ENCODE results near the gene GRID2. TPM values are rescaled to one million over a fixed set of nuclear protein-coding genes. Genes with fewer than 3 reads are reported as not detected.

The GRID2 gene
- total and polyA plus RNA-seq, 2 of the 4 experiments (the other 2 are of a cell fraction), result under 0.01 TPM; not detected in 1

- Histone ChIP-seq H3K18ac (ENCODE audit: low read depth, low read length) (no peak overlapping the region), H3K14ac (replicated peaks; ENCODE audit: low read depth, low read length) (no peak overlapping the region), H2BK20ac (ENCODE audit: low read depth, low read length) (no peak overlapping the region), H4K5ac (ENCODE audit: low read depth, low read length) (no peak overlapping the region), H2BK120ac (ENCODE audit: low read depth, low read length) (no peak overlapping the region), H3K36me3 (ENCODE audit: control insufficient read depth, insufficient read depth, low read length) (no peaks in the 10 kb centered on the region), H3K27ac (ENCODE audit: insufficient read depth, low read length) (no peak overlapping the region), H3K4me3 (ENCODE audit: insufficient read depth, low read depth, low read length) (no peak overlapping the region), H2AK5ac (ENCODE audit: low read depth, low read length) (no peak overlapping the region), H2BK15ac (ENCODE audit: low read depth, low read length) (no peak overlapping the region), H3K79me1 (ENCODE audit: low read depth in 1 of 2, low read length in 2 of 2) (no peaks in the 10 kb centered on the region), H2AFZ (replicated peaks; ENCODE audit: low read length, poor library complexity) (no peak overlapping the region), H2BK5ac (ENCODE audit: low read depth, low read length, poor library complexity, severe bottlenecking) (no peak overlapping the region), H4K20me1 (ENCODE audit: insufficient read depth, low read length) (no peaks in the 10 kb centered on the region), H3K23ac (ENCODE audit: low read depth, low read length) (no peak overlapping the region), H4K8ac (ENCODE audit: low read depth in 2 of 2, low read length in 2 of 2) (no peak overlapping the region), H3K27me3 (ENCODE audit: control insufficient read depth, insufficient read depth, low read length) (no peaks in the 10 kb centered on the region), H3K9me3 (ENCODE audit: control insufficient read depth, insufficient read depth, low read length) (no peaks in the 10 kb centered on the region), H3K4me2 (ENCODE audit: low read depth, low read length) (no peak overlapping the region), H4K91ac (ENCODE audit: insufficient read depth, low read depth, low read length) (no peak overlapping the region), H3K4me1 (ENCODE audit: control insufficient read depth, insufficient read depth, low read length) (no peaks in the 10 kb centered on the region), H3K9ac (ENCODE audit: low read depth, low read length) (no peak overlapping the region), H3K9me1 (ENCODE audit: insufficient read depth, low read length) (no peaks in the 10 kb centered on the region), H3K4ac (ENCODE audit: low read depth, low read length) (no peak overlapping the region), H2AK9ac (replicated peaks; ENCODE audit: low read depth, low read length, poor library complexity) (no peak overlapping the region), H3K56ac (ENCODE audit: extremely low read depth, insufficient read depth, low read length) (no peak overlapping the region)
- 100% methylated on average over 2 of the region's 8 CpGs; no CpG with 5 or more reads in 1 of the 2 experiments for WGBS, 2 experiments (ENCODE audit: extremely low coverage in 2 of 2, insufficient read length in 1 of 2)
- TF ChIP-seq NFE2L2 (IDR thresholded peaks at IDR 0.05; ENCODE audit: low read depth, low read length), result no peak
- TF ChIP-seq USF2 (IDR thresholded peaks at IDR 0.05; ENCODE audit: low read depth, low read length), result no peak
- no peak for TF ChIP-seq MAFK (IDR thresholded peaks at IDR 0.05; ENCODE audit: low read depth, low read length)
- no peak for TF ChIP-seq CTCF (conservative IDR thresholded peaks at IDR 0.05; ENCODE audit: low read depth, low read length)
- TF ChIP-seq SMC3 (IDR thresholded peaks at IDR 0.05; ENCODE audit: low read depth, low read length), result no peak
- no peak for TF ChIP-seq RAD21 (IDR thresholded peaks at IDR 0.05; ENCODE audit: low read length)
- no peak for TF ChIP-seq CHD1 (IDR thresholded peaks at IDR 0.05; ENCODE audit: low read depth, low read length)
- no peak for TF ChIP-seq ELK1 (IDR thresholded peaks at IDR 0.05; ENCODE audit: borderline replicate concordance, low read depth, low read length)
- TF ChIP-seq BHLHE40 (IDR thresholded peaks at IDR 0.05; ENCODE audit: low read depth, low read length), result no peak
- TF ChIP-seq MAZ (IDR thresholded peaks at IDR 0.05; ENCODE audit: borderline replicate concordance, low read depth, low read length), result no peak
- TF ChIP-seq POLR2A (IDR thresholded peaks at IDR 0.05; ENCODE audit: low read depth, low read length), result no peak
- no peak for TF ChIP-seq RFX5 (IDR thresholded peaks at IDR 0.05; ENCODE audit: low read depth, low read length)
- DNase-seq (no peak), ATAC-seq (ENCODE audit: low read depth) (no peak)
- in situ Hi-C loops (cut with MboI; ENCODE audit: low sequenced_read_pairs), result loop anchor here (25.0 kb wide), 1 partner anchor 1987 kb away; no protein-coding TSS in a partner anchor
- POLR2A ChIA-PET (ENCODE audit: unreplicated experiment), result no interaction called here
- no TSS peak for BruUV-seq (replicated peaks)
- dilution Hi-C loops (cut with HindIII; ENCODE audit: low sequenced_read_pairs, unreplicated experiment), result no loop called here
- intact Hi-C loops (cut with micrococcal nuclease), result no loop called here
- CTCF ChIA-PET, result interaction anchor here (1.6 kb wide), 1 partner anchor 11 kb away, joined by 4 read pairs; no protein-coding TSS in a partner anchor
Observed at GRCh38 chr4:92399032-92399431, 95.3 kb downstream of the GRID2 start.
